ENCODE results near the gene LIX1L. TPM values are rescaled to one million over a fixed set of nuclear protein-coding genes. Genes with fewer than 3 reads are reported as not detected.

LIX1L gene
- total RNA-seq, 1 donor from 2014 or later = 4.3 TPM

- ATAC-seq = no peak
Measured at GRCh38 chr1:145892486-145893087, 65.2 kb downstream of the LIX1L start.

DNA sequence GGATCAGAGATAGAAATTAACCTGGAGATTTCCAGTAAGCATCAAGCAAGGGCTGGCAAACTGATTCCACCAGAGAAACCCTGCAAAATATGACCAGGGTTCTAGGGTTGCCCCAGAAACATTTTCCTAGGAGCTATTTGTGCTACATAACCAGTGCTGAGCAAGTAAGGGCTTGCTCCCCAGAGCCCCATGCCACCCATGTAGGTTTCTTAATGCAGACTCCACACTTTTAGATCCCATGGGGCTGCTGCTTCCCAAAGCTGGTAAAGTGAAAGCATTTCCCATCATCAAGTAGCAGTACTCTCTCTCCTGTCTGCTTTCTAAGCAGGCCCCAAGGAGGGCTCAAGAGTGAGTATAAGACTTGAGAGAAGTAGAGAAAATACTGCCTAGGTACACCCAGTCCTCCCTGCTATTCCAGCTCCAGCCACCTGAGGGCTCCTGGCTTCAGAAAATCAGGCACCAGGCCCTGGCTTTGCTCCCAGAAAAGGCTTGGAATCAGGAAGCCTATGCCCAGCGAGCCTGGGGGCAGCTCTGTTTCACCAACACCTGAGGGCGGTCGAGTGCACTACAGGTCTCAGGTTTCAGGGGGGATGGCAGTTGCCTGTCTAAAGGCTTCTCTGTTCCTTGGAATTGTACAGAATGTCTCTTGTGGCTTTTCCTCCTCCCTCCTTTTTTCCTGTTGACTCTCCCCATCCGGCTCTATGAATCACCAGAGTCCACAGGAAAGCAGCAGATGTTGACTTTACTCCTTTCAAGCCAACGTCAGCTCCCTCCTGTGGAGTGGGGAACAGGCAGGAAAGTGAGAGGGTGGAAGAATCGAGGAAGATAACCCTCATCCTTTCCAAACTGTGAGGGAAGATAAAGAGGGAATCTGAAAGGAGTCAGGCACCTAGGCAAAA is 66.0 kb downstream of the LIX1L start:
- peak; percentile 85 for ATAC-seq

DNA sequence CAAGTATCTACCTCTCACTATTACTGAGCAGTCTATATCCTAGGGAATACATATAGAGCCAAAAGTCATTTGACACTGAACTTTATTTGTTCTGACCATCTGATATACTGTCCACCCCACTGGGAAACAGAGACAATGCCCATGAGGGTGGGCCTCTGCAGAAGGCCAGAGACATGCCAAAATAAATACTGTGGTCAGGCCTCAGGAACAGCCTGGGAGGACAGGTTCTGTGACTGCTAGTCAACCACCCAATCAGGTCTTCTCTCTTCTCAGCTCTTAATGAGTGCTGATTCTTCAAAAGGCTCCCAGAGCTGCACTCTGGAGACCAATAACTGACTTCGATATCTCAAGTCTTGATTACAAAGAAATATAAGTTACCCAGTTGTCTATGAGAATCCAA is 66.7 kb downstream of the LIX1L start:
- ATAC-seq = peak; percentile 69

DNA sequence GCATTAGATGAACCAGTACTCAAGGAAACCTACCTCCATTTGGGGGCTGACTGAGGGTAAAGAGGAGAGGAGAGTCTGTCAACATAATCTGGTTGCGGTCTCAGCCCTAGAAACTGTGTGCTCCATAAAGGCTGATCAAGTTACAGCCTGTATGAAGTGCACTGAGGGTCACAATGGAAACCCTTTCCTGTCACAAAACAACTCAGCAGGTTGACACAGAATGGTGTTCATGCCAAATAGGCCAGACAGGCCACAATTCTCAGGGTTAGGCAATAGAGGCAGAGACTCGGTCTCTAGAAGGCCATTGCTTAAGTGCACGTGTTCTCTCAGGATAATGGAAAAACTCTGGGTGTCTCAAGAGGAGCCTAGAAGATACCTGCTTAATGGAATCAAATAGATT is 68.1 kb downstream of the LIX1L start:
- no peak for ATAC-seq

DNA sequence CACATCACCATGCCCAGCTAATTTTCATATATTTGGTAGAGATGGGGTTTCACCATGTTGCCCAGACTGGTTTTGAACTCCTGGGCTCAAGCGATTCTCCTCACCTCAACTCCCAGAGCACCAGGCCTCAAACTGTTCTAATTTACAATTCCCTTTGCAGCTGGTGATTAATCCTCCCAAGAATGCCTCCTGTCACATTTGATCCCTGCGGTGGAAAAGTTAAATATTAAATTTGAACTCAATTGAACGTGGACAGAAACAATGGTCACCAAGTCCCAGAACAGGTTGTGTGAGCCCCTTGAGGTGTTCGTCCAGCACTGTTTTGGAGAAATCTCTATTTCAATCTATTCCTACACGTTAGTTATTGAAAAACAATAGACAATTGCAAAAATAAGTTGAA is 70.2 kb downstream of the LIX1L start:
- ATAC-seq = no peak

GRCh38 chr1:145886816-145887215 is 71.0 kb downstream of the LIX1L start:
- ATAC-seq = no peak

- no peak for ATAC-seq
Measured at GRCh38 chr1:145886390-145886789, 71.4 kb downstream of the LIX1L start.

DNA sequence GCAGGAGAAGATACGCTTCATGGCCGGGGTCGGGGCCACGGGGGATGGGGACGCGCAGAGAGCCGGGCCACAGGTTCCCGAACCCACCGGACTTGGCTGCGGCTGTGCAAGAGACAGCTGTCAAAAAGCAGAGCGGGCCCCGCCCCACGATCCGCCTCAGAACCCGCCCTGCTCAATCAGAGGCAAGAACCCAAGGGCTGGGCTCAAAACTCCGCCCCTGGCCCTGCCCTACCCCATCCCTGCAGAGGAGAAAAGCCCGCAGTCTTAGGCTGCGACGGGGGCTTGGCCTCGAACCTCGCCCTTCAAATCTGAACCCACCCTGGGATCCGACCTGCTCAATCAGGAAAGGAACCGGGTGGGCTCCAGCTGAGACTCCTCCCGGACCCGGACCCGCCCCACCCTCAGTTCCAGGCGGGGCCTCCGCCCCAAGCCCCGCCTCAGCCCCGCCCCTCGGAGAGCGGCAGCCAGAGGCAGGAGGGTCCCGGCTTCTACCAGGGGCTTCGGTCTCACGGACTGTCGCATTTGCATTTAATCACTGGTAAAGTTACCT is 72.0 kb downstream of the LIX1L start, which contains the start of gene ANKRD35:
Gene ANKRD35, minus strand, starts transcription at position 129 of the 550 bp plus-strand sequence. Its CDS starts 108 bp downstream, at position 21.
- ATAC-seq = peak; percentile 89

- peak; percentile 22 for ATAC-seq
Measured at GRCh38 chr1:145884675-145885074, 73.1 kb downstream of the LIX1L start.

Other genes with a start within 250 kb of the LIX1L start
- not detected for gene CD160, start 238.5 kb downstream of the LIX1L start, total RNA-seq
- gene RNF115, start 133.9 kb downstream of the LIX1L start, total RNA-seq = 6.7 TPM
- gene POLR3C, start 133.8 kb downstream of the LIX1L start, total RNA-seq = 18.2 TPM
- gene NUDT17, start 112.4 kb downstream of the LIX1L start, total RNA-seq = 1.7 TPM
- gene PIAS3, start 98.9 kb downstream of the LIX1L start, total RNA-seq = 39.5 TPM
- gene ANKRD35, start 72.2 kb downstream of the LIX1L start, total RNA-seq = 13.7 TPM
- gene ITGA10, start 48.0 kb downstream of the LIX1L start, total RNA-seq = 0.76 TPM
- gene PEX11B, start 39.3 kb downstream of the LIX1L start, total RNA-seq = 31.6 TPM
- gene RBM8A, start 30.5 kb downstream of the LIX1L start, total RNA-seq = 152 TPM
- 0.12 TPM for gene ANKRD34A, start 6.6 kb upstream of the LIX1L start, total RNA-seq
- gene POLR3GL, start 6.7 kb upstream of the LIX1L start, total RNA-seq = 6.1 TPM
- 77.7 TPM for gene TXNIP, start 38.6 kb upstream of the LIX1L start, total RNA-seq
- gene HJV, start 63.7 kb upstream of the LIX1L start, total RNA-seq = not detected
- gene NBPF10, start 186.8 kb upstream of the LIX1L start, total RNA-seq = 3.6 TPM

Data from esophagus mucosa (tissue), 1 donor.